Stimulated activated CD8-positive, alpha-beta memory T cell treated with anti-CD3 and anti-CD28 coated beads, Interleukin-7, amount 100 ng/mL, for 1 hour (primary cell): ENCODE measurements around the gene FRMD3.
"Not testable (repeated sequence)": the region's sequence is repeated elsewhere in the genome, so short reads cannot be mapped to it uniquely, and the experiment has no call there.

Source experiments
- DNase-seq, 2 donors: peaks; one replicate each; pipeline ENCODE4 v3.0.0-alpha.2; 2020; ENCODE audit warnings: low read depth in 2 of 2

Gene FRMD3

DNA sequence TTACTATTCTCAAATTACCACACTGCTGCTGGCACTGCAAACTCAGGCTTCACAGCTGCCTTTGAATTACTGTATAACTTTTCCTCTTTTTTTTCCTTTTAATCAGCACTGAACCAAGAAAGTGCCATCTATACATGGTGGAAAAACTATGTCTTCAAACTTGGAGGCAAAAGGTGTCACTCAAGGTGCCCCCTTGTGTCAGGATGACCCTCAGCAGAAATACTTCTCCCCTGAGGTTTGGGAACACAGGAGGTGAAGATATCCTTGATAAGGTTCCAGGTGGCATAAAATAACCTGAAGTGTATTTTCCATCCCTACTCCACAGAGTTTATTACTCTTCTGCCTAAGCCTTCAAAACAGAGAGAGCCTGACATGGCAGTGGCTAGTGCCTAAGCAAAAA is 14.5 kb downstream of the FRMD3 start:
- DNase-seq: no peak

DNA sequence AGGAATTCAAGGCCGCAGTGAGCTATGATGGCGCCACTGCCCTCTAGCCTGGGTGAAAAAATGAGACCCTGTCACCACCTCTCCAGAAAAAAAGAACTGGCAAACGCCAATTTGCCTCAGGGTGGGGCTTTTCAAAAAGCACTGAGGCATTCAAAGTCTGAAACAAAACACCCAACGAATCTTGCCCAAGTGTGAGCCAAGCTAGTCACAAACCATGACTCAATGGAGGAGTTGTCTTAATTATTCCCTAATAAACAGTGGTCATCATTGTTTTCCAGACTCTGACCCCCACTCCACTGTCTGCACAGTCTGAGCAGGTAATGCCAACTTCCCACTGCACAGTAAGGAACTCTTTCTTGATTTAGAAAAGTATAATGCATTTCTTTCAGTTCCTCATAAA is 16.8 kb downstream of the FRMD3 start:
- no peak for DNase-seq

DNA sequence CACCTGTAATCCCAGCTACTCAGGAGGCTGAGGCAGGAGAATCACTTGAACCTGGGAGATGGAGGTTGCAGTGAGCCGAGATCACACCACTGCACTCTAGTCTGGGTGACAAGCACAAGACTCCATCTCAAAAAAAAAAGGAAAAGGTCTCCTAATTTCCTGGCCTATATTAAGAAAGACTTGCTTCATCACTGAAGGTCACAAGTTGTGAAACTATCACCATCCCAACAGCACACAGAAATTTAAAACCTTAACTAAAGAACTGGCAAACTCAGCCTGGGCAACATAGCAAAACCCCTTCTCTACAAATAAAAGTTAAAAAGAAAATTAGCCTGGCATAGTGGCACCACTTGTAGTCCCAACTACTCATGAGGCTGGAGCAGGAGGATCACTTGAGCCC is 17.2 kb downstream of the FRMD3 start:
- DNase-seq: no peak

GRCh38 chr9:83520292-83520691 is 17.9 kb downstream of the FRMD3 start:
- no peak for DNase-seq

DNA sequence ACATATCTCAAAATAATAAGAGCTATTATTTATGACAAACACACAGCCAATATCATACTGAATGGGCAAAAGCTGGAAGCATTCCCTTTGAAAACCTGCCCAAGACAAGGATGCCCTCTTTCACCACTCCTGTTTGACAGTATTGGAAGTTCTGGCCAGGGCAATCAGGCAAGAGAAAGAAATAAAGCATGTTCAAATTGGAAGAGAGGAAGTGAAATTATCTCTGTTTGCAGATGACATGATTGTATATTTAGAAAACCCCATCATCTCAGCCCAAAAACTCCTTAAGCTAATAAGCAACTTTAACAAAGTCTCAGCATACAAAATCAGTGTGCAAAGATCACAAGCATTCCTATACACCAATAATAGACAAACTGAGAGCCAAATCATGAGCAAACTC is 20.2 kb downstream of the FRMD3 start:
- not testable (repeated sequence) for DNase-seq

GRCh38 chr9:83514767-83515166 is 23.4 kb downstream of the FRMD3 start:
- DNase-seq: no peak

GRCh38 chr9:83512621-83513020 is 25.6 kb downstream of the FRMD3 start:
- DNase-seq: no peak

- no peak for DNase-seq
Observed at GRCh38 chr9:83511051-83511450, 27.1 kb downstream of the FRMD3 start.

DNA sequence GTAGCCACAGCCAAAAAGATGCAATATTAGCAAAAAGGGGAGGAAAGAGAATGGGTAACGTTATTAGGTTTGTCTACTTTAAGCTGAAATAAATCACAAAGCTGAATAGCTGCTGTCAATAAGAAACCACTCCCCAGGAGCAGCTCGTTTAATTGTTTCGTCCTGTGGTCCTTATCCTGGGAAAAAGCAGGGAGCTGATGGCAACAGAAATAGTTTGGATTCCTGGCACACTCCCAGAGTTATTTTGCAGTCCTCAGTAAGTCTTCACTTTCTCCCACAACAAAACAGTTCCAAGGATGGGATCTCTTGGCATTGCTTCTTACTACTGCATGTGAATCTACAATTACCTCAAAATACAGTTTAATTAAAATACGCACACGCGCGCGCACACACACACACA is 28.8 kb downstream of the FRMD3 start:
- DNase-seq: no peak

- no peak for DNase-seq
Observed at GRCh38 chr9:83508067-83508466, 30.1 kb downstream of the FRMD3 start.

GRCh38 chr9:83505282-83505681 is 32.9 kb downstream of the FRMD3 start:
- DNase-seq: no peak

DNA sequence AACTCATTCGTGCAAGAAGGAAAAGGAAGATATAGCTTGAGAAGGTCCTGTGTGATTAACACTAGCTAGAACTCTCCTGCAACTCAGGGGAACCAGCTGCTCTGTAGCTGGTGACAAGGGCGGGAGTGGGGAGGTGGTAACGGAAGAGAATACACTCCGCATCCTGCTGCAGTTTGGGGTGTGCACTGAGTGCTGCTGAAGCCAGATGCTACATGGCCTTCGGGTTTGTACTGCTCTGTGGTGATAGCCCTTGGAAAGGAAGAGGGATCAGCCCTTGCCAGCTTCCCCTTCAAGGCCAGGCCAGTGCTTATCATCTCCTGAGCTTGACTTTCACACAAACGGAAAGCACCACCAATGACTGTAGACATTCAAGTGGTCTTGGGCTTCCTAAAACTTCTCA is 34.3 kb downstream of the FRMD3 start:
- no peak for DNase-seq

DNA sequence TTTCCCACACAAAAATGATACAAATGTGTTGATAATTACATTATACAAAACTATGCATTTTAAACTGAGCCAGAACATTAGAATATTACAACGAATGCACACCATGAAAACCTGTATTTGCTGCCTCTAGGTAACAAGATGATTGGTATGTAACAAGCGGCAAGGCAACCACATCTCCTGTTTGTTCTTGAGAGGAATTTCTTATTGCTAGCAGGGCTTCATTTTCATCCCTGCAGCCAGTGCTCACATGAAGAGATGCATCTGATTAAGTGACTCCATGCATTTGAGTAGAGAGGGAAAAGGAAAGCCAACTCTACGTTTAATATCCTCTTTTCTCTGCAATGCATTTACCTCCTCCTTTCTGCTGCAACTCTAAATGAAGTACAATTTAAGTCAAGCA is 36.6 kb downstream of the FRMD3 start:
- no peak for DNase-seq

DNA sequence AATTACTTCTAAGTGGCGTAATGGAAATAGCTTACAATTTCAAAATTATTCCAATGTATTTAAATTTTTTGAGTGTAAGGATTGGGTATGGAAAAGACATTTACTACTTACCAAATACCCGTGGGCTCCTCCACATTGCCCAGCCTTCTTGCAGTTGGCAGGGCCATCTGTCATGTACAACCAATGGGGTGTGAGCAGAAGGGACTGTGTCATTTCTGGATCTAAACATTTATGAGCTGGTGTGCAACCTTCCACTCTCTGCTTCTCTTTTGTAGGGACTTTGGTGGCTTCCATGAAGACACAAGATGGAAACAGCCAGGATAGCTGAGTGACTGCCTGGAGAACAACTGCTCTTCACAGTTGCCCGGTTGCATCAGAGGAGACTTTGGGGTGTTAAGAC is 40.8 kb downstream of the FRMD3 start:
- DNase-seq: no peak

- no peak for DNase-seq
Observed at GRCh38 chr9:83491995-83492394, 46.2 kb downstream of the FRMD3 start.

- no peak for DNase-seq
Observed at GRCh38 chr9:83491413-83491812, 46.8 kb downstream of the FRMD3 start.

DNA sequence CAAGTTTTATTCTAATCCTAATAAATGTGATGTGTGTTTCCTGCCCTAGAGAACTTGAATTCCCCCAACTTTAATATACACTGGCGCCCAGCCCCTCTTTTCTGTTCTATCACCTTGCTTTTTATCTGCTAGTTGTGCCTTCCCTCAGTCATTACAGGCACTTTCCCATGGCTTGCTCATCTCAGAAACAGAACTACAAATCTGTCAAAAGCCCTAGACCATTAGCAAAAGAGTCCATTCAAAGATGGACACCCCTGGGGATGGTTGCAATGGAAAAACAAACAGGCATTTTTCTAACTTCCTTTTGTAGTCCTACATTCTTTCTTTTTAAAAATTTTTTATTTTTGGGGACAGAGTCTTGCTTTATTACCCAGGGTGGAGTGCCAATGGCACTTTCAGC is 48.2 kb downstream of the FRMD3 start:
- no peak for DNase-seq

- no peak for DNase-seq
Observed at GRCh38 chr9:83484990-83485389, 53.2 kb downstream of the FRMD3 start.

DNA sequence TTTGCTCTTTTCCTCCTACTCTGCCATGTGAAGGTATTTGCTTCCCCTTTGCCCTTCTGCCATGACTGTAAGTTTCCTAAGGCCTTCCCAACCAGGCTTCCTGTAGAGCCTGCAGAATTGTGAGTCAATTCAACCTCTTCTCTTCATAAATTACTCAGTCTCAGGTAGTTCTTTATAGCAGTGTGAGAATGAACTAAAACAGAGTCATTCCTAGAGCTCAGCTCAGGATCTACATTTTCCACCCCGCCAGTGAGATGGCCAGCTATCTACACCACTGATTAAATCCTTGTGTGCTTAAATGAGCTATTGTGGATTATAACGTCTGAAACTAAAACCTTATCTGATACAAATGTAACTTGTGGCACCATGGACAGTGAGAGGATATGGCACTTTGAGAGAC is 55.0 kb downstream of the FRMD3 start:
- no peak for DNase-seq

- no peak for DNase-seq
Observed at GRCh38 chr9:83479765-83480164, 58.4 kb downstream of the FRMD3 start.

DNA sequence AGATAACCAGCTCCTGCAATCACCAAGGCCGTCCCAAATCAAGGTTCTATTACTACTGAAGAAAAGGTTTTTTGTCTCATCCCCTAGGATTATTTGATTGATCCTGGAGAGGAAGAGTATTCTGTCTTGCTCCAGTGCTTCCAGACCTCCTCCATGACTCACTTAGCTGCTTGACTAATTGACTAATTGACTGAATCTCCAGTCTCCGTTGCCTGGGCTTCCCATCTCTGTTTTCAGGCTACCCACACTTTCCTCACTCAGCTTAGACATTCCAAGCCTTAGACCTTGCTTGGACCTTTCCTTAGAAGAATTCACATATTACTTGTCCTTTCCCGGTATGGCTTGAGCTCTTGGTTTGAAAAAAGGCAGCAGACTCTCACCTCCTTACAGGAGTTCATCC is 60.6 kb downstream of the FRMD3 start:
- no peak for DNase-seq

- DNase-seq: no peak
Observed at GRCh38 chr9:83477120-83477519, 61.1 kb downstream of the FRMD3 start.

DNA sequence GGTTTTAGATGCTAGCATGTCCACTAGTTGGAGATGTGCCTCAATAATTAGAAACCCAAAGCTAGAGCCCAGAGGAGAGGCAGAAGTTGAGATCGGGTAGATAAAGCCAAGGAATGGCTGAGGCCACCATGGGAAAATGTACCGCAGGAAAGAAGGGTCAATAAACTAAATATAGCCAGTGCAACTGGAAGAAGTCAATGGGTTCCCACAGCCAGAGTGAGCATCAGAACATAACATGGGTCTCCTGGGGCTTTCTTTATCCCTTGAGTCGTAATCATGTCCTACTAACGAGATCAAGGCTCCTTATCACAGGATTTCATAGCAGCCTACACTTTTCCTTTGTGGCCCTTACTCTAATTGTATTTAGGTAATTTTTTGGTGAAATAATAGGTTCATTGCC is 61.7 kb downstream of the FRMD3 start:
- DNase-seq: no peak

- DNase-seq: no peak
Observed at GRCh38 chr9:83475741-83476140, 62.5 kb downstream of the FRMD3 start.

GRCh38 chr9:83474631-83475030 is 63.6 kb downstream of the FRMD3 start:
- DNase-seq: no peak
